ENCODE results near the gene RET.

Gene RET

DNA sequence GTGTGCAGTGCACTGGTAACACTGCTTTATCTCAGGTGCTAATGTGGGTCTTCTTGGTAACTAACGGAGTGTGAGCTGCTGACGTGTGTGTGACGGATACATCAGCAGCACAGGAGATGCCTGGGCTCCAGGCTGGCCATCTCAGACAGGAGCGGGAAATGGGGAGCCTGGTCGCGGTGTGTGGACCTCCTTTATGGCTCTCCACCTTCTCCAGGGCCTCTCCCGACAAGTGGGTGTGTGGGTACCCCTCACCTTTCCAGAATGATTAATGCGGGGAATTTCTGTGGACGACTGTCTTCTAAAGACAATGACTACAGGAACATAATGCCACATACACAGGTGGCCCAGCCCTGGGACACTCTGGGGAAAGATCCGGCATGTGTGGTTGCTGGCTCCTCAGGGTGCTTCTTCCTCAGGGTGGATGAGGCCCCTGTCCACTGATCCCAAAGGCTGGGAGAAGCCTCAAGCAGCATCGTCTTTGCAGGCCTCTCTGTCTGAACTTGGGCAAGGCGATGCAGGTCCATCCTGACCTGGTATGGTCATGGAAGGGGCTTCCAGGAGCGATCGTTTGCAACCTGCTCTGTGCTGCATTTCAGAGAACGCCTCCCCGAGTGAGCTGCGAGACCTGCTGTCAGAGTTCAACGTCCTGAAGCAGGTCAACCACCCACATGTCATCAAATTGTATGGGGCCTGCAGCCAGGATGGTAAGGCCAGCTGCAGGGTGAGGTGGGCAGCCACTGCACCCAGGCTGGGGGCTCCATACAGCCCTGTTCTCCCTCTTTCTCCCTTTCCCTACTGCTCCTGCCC lies 41.1 kb downstream of the RET start:
- in situ Hi-C loops (cut with MboI; ENCODE audit: low sequenced_read_pairs): loop anchor here (25.0 kb wide), 1 partner anchor 481 kb away; the partner anchor contains the start of gene ZNF33B

DNA sequence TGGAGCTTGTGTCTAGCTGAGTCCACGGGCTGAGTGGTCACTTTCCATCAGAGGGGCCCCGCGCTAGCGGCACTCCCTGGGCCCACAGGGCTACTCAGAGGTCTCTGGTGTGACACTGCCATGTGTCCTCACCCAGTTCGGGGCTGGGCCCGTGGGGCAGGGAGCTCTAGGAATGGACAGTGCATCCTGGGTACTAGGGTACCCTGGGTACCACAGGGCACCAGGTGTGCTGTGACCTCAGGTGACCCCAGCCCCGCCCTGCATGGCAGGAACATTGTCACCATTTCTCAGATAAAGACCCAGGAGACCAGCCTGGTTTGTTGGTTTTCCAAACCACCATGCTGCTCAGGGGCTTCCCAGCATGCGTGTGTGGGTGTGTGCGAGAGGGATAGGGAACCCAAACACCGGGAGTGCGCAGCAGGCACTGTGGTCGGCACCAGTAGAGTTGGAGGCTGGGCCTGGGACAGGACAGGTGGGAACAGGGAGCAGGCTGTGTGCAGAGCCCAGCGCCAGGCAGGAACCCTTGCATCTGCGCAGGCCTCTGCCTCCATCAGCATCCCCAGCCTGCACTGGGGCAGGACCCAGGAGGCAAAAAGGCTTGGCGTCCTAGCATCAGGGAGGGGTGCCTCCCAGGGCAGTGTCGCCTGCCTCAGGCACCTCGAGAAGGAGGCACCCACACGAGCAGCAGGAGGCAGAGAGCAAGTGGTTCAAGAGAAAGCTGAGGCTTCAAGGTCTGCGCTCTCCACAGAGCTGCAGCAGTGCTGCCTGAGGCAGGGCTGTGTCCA lies 42.0 kb downstream of the RET start:
- in situ Hi-C loops (cut with MboI; ENCODE audit: low sequenced_read_pairs): loop anchor here (25.0 kb wide), 1 partner anchor 482 kb away; the partner anchor contains the start of gene ZNF33B

DNA sequence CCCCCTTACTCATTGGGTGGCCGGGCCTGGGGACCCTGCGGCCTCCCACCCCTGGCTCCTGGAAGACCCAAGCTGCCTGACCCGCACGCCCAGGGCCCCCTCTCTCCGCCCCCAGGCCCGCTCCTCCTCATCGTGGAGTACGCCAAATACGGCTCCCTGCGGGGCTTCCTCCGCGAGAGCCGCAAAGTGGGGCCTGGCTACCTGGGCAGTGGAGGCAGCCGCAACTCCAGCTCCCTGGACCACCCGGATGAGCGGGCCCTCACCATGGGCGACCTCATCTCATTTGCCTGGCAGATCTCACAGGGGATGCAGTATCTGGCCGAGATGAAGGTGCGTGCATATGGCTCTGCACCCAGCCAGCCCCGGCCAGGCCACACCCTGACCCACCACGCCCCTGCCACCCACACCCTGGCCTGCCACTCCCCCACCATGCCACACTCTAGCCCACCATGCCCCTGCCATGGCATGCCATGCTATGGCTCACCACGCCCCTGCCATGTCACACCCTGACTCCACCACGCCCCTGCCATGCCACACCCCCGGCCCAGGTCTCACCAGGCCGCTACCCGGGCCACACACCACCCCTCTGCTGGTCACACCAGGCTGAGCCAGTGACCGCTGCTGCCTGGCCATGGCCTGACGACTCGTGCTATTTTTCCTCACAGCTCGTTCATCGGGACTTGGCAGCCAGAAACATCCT lies 42.7 kb downstream of the RET start:
- in situ Hi-C loops (cut with MboI; ENCODE audit: low sequenced_read_pairs): loop anchor here (25.0 kb wide), 1 partner anchor 482 kb away; the partner anchor contains the start of gene ZNF33B

DNA sequence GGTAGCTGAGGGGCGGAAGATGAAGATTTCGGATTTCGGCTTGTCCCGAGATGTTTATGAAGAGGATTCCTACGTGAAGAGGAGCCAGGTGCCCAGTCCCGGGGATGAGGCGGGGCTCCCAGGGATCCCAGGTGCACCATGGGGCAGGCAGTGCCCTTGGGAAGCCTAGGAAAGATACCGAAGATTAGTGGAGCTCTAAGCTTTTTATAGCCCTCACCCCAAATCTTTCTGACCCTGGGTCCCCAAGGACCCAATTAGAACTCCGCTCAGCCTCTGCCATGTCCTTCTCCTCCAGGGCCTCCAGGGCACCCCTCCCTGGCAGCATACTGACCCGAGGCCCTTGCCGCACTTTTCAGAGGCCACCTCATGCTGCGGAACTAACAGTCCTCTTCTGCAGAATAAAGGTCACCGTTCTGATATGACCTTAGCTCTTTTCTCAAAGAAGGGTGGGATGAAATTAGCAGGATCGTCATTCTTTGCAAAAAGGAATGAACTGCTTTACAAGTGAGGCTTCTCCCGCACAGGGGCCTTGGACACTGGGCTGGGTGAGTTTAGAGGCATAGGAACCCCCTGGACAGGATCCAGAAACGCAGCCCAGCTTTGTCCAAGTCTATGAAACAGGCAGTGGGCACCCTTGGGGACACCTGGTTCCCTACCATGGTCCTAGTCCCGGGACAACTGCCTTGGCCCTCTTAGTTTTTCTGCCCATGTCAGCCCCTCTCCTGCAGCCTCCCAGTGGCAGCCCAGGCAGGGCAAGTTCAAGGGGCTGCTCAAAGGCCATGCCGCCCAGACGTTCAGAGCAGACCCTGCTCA lies 43.5 kb downstream of the RET start:
- in situ Hi-C loops (cut with MboI; ENCODE audit: low sequenced_read_pairs): loop anchor here (25.0 kb wide), 1 partner anchor 483 kb away; the partner anchor contains the start of gene ZNF33B

DNA sequence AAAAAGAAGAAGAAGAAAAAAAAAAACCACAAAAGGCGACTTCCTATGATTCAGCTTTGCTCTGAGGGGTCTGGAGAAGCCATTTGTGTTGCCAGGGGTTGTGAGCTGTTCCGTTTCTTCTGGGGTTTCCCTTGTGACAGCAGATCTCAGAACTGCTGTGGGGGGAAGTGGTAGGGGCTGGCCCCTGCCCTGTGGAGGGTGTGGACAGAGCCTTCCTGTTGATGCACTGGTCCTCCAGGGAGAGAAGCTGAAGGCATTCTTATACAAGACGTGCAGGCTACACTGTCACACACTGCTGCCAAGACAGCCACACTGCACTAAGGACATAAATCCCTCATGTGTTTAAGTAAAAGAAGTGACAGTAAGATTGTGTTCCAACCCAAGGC lies 44.1 kb downstream of the RET start:
- in situ Hi-C loops (cut with MboI; ENCODE audit: low sequenced_read_pairs): loop anchor here (25.0 kb wide), 1 partner anchor 484 kb away; the partner anchor contains the start of gene ZNF33B

DNA sequence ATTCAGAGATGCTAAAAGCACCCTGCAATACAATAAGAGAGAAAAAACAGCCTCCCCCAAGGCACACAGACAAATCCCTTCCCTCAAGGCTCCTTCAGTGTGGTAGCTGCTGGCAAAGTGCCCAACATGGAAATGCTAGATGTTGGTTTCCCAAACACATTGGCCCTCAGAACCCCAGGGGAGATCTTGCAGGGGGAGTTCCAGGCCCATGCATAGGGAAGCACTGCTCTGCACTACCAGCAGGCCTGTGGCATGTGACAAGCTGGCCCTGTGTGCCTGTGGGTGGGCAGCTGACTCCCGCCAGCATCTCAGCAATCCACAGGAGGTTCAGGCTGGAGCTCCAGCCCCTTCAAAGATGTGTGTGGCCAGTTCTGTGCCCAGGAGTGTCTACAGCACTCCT lies 44.6 kb downstream of the RET start:
- in situ Hi-C loops (cut with MboI; ENCODE audit: low sequenced_read_pairs): loop anchor here (25.0 kb wide), 1 partner anchor 484 kb away; the partner anchor contains the start of gene ZNF33B

DNA sequence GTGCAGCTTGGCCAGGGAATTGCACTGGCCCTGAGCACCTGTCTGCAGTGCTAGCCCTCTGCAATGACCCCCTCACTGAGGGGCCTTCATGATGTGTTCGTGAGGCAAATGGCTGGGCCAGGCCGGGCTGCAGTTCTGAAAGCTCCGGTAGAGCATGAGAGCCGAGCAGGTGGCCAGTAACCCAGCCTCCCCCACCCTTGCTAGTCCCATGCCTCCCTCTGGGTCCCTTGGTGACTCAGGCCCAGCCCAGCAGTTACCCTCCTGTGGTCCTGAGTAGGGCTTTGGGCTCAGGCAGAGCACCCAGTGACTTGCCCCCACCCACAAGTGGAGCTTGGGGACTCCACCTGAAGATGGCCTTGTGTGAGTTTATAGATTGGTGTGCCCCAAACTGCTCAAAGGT lies 45.2 kb downstream of the RET start:
- in situ Hi-C loops (cut with MboI; ENCODE audit: low sequenced_read_pairs): loop anchor here (25.0 kb wide), 1 partner anchor 485 kb away; the partner anchor contains the start of gene ZNF33B

DNA sequence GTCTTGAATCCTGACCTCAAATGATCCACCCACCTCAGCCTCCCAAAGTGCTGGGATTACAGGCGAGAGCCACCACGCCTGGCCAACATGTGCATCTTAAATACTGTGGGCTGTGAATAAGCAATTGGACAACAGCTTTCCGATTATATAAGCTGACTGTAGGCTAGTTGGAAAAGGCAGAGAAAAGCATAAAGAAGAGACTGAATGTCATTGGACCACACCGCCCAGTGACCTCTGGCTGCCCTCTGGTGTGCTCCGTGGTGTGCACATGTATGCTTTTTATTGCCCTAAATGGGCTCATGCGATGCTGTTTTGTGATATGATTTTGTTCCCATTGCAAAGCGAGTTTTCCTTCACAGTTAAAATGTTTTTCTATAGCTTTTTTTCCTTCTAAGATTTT lies 46.0 kb downstream of the RET start:
- in situ Hi-C loops (cut with MboI; ENCODE audit: low sequenced_read_pairs): loop anchor here (25.0 kb wide), 1 partner anchor 486 kb away; the partner anchor contains the start of gene ZNF33B

DNA sequence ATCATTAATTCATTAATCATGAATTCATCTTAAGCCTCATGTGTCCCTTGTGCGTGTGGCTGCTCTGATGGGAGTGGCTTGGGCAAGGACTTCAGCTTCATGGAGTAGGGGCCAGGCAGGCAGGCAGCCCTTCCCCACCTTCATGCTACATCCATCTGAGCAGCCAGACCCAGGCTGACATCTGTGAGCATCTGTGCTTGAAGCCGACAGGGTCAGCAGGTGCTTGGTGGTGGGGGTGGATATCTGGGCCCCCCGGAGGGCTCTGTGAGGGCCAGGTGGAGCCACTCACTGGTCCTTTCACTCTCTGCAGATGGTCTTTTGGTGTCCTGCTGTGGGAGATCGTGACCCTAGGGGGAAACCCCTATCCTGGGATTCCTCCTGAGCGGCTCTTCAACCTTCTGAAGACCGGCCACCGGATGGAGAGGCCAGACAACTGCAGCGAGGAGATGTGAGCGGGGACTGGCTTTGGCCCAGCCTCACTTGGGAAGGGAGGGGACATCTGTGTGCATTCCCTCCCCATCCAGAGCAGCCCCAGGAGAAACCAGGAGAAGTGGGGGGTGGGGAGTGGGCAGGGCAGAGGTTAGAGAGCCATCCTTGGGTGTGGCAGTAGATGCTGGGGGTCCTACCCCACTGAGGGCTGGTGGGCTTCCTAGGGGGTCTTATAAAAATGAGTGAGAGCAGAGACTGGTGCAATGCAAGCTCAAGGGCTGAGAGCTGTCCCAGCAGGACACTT lies 46.7 kb downstream of the RET start:
- in situ Hi-C loops (cut with MboI; ENCODE audit: low sequenced_read_pairs): loop anchor here (25.0 kb wide), 1 partner anchor 486 kb away; the partner anchor contains the start of gene ZNF33B

DNA sequence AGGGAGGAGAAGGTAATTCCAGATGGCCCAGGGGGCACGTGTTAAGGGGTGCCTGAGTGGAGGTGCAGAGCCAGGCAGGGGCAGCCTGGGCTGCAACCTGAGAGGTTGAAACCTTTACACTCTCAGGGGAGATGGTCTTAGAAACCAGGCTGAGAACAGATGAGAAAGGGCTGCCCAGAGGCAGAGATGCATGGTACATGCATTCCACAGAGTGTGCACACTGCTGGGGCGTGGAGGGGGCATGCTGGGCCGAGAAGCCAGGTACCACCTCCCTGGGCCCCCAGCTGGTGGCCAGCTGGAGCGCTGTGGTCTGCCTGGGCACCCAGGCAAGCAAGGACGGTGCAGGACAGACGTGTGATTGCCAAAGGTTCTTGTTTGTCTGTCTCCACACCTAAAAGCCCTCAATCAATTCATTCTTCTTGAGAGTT lies 47.2 kb downstream of the RET start:
- in situ Hi-C loops (cut with MboI; ENCODE audit: low sequenced_read_pairs): loop anchor here (25.0 kb wide), 1 partner anchor 487 kb away; the partner anchor contains the start of gene ZNF33B

DNA sequence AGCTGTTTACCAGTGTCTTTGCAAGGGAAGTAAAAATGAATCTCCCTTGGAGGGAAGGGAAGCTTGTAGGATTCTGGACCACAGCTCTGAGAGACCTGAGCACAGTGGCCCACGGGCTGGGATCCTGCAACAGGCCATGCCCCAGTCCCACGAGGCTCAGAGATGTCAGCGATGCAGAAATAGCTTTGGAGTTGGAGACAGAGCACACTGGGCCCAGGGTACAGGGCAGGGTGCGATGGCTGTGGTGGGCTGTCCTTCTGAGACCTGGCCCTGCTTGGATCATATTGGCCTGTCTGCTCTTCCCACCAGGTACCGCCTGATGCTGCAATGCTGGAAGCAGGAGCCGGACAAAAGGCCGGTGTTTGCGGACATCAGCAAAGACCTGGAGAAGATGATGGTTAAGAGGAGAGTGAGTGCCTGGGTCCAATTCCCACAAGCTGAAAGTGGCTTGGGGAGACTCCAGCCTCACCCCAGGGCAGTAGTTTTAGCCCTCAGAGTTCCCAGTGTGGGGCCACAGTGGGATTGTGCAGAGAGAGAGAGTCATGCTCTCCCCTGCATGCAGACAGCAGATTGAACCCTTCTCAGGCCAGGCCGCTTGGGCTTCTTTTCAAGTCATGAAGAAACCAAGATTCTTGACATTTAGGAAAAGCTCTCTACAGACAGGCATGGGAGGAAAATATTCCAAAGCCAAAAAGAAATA lies 47.9 kb downstream of the RET start:
- in situ Hi-C loops (cut with MboI; ENCODE audit: low sequenced_read_pairs): loop anchor here (25.0 kb wide), 1 partner anchor 487 kb away; the partner anchor contains the start of gene ZNF33B

DNA sequence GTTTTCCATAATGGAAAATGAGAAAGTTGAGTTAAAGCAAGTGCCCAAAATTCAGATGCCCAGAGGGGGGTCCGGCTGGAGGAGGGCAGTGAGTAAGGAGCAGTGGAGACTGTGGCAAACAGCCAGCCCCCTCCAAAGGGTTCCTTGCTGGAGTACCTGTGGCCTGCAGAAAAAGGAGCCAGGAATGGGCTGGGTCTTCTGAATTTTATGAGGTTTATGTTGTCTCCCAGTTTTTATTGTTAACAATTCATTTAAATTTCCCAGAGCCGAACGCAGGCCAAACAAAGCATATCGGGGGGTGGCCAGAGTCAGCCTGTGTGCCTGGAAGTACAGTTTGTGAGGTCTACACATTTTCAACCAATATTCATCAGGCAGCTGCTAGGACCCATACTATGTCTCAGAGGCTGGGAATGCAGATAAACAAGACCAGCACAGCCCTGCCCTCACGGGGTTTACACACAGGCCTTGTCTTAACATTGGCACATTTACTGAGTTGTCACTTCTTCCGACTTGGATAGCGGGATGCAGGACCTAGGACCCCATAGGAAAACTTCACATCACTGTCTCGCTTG lies 48.5 kb downstream of the RET start:
- in situ Hi-C loops (cut with MboI; ENCODE audit: low sequenced_read_pairs): no loop called here

DNA sequence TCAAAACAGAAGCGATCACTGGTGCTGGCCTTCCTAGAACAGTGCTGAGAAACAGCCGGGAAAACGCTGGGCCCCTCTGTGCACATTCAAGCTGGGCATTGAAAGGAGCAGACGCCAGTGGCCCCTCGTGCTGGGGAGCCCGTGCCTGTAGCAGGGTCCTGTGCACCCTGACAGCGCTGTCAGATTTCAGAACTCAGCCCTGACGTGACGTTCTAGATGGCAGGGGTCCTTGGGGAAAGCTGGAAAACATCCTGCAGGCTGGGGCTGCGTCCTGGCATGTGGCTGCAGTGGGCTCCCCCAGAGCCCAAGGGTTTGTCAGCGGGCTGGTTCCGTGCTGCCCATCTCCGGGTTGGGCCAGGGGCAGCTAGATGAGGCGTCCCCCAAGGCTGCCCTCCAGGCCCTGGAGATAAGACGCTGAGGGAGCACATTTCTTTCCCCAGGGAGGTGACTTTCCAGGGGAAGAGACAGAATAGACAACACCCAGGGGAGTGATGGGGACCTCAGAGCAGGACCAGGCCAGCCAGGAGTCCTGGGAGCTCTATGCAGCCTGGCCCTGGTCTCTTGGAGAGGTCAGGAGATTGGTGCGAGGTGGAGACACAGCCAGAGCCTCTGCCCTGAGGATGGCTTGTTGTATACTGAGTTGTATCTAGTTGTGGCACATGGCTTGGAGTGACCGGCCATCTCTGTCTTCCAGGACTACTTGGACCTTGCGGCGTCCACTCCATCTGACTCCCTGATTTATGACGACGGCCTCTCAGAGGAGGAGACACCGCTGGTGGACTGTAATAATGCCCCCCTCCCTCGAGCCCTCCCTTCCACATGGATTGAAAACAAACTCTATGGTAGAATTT lies 49.2 kb downstream of the RET start:
- in situ Hi-C loops (cut with MboI; ENCODE audit: low sequenced_read_pairs): no loop called here

DNA sequence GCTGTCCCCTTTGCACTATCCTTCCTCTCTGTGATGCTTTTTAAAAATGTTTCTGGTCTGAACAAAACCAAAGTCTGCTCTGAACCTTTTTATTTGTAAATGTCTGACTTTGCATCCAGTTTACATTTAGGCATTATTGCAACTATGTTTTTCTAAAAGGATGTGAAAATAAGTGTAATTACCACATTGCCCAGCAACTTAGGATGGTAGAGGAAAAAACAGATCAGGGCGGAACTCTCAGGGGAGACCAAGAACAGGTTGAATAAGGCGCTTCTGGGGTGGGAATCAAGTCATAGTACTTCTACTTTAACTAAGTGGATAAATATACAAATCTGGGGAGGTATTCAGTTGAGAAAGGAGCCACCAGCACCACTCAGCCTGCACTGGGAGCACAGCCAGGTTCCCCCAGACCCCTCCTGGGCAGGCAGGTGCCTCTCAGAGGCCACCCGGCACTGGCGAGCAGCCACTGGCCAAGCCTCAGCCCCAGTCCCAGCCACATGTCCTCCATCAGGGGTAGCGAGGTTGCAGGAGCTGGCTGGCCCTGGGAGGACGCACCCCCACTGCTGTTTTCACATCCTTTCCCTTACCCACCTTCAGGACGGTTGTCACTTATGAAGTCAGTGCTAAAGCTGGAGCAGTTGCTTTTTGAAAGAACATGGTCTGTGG lies 50.0 kb downstream of the RET start:
- in situ Hi-C loops (cut with MboI; ENCODE audit: low sequenced_read_pairs): no loop called here

DNA sequence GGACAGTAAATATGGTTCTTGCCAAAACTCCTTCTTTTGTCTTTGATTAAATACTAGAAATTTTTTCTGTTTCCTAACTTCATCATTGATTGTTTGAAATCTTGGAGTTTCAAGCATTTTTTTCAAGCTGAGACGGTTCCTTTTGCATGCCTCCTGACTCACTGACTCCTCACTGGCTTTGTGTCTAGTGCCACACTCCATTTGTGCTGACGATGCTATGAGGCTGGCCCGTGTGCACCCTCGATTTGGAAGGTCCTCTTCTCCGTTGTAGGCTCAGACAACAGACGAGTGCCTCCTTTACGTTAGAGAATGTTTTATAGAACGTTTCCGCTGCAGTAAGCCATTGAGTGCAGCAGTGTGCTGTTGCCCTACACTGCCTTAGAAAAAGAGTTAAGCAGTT lies 50.6 kb downstream of the RET start:
- in situ Hi-C loops (cut with MboI; ENCODE audit: low sequenced_read_pairs): no loop called here

DNA sequence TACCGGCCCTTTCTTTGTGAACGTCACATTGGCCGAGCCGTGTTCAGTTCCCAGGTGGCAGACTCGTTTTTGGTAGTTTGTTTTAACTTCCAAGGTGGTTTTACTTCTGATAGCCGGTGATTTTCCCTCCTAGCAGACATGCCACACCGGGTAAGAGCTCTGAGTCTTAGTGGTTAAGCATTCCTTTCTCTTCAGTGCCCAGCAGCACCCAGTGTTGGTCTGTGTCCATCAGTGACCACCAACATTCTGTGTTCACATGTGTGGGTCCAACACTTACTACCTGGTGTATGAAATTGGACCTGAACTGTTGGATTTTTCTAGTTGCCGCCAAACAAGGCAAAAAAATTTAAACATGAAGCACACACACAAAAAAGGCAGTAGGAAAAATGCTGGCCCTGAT lies 51.5 kb downstream of the RET start:
- in situ Hi-C loops (cut with MboI; ENCODE audit: low sequenced_read_pairs): no loop called here

Measured in HL-60/S4 treated with phorbol 12-myristate 13-acetate at 8.2 ng/mL for 4 days and 3 days (cell line).